Measurements from ENCODE around the gene CDK15.
A peak's percentile ranks its signal among the peaks of the same experiment; 100 is the strongest.

CDK15 gene

DNA sequence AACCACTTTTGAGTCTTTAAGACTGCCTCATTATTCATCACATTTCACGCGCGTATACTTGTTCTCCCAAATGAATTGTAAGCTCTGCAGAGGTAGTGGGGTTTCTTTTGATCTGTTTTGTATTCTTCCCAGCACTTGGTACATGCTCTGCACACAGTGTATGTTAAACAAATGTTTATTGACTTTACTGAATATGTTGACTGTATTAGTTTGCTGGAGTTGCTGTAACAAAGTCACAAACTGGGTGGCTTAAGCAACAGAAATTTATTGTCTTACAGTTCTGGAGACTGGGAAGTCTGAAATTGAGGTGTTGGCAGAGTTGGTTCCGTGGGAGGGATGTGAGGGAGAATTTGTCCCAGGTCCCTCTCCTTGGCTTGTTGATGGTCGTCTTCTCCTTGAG lies 65.1 kb downstream of the CDK15 start:
- no peak for DNase-seq (ENCODE audit: low read depth)

DNA sequence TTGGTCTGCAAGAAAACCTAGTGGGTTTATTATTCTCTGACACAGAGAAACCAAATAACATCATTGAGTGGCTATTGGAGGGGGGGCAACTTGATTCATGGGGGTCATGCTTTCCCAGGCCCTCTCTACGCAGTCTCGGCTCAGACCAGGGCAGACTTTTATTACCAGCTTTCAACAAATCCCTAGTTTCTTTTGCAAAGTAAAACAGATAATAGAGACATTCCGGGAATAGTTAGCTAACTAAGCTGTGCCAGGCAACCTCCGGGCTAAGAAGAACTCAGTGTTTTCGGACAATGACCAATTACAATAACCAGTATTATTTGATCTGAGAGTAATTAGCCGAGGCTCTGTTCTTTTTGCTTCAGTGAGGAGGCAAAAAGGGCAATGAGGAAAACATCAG lies 66.3 kb downstream of the CDK15 start:
- DNase-seq (ENCODE audit: low read depth): no peak

DNA sequence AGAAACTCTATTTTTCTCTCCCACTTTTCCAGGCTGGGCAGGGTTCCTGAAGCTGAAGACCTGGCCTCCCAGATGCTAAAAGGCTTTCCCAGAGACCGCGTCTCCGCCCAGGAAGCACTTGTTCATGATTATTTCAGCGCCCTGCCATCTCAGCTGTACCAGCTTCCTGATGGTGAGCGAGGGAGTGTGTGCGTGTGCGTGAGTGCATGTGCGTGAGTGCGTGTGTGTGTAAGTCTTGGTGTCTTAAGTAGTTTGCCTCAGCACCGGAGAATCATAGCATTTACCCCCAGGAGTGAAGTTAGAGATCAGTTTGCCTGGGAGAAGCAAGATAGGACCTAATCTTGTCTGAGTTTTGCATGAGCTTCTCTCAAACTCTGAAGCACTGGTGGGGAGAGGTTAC lies 73.7 kb downstream of the CDK15 start:
- no peak for DNase-seq (ENCODE audit: low read depth)

DNA sequence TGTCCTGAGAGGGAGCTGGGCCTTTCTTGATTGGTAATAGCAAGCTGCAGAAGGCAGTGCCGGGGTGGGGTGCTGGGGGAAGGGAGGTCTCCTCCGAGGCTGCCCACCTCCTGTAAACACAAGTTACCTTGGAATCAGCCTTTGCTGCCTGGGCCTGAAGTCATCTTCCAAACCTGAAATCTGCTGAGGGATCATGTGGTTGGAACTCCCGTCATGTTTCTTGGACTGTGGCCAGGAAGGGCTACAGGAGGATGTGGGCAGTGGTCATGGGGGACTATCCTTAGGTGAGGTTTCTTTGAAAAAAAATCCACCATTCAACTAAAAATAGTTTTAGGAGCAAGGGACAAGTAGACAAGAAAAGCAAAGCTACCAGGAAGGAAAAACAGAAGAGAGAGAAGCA lies 74.2 kb downstream of the CDK15 start:
- DNase-seq (ENCODE audit: low read depth): no peak

DNA sequence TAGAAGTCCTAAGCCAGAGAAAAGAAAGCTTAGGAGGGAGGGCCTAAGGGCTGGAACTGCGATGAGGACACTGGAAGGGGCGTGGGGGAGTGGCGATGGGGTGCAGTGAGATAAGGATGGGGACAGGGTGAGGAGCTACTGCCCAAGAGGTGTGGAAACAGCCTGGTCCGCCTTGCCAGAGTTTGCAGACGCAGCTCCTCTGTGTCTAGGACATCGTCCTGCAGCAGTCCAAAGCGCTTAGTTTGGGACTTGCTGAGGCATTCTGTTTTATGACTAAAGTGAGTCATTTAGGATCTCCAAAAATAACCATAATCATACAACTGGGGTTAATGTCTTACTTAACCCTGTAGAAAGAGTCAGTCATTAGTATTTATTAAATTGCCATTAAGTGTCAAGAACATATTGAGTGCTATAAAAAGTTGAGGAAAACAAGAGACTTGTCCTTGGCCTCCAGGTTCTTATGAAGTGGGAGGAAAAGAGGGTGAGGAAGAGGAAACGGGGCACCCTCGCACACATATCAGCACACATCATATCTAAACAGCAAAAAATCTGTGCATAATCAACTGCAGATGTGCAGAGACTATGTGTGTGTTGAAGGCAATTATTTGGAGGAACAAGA lies 74.8 kb downstream of the CDK15 start:
- no peak for DNase-seq (ENCODE audit: low read depth)

DNA sequence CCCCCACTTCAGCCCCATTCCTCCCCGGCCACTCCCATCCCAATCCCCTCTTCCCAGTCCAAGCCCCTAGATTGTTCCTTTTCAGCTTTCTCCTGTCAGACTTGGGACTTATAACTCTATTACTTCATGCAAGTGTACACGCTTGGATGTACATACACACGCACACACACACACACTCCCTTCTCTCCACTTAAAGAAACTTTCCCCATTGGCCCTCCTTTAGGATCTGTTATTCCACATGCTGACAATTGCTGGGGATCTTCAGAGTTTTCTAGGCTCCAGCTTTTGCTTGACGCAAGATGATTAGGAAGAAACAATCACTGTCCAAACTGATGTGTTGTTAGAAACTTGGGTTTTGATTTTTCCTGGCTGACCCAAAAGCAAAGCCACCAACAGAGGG lies 75.4 kb downstream of the CDK15 start:
- DNase-seq (ENCODE audit: low read depth): no peak

DNA sequence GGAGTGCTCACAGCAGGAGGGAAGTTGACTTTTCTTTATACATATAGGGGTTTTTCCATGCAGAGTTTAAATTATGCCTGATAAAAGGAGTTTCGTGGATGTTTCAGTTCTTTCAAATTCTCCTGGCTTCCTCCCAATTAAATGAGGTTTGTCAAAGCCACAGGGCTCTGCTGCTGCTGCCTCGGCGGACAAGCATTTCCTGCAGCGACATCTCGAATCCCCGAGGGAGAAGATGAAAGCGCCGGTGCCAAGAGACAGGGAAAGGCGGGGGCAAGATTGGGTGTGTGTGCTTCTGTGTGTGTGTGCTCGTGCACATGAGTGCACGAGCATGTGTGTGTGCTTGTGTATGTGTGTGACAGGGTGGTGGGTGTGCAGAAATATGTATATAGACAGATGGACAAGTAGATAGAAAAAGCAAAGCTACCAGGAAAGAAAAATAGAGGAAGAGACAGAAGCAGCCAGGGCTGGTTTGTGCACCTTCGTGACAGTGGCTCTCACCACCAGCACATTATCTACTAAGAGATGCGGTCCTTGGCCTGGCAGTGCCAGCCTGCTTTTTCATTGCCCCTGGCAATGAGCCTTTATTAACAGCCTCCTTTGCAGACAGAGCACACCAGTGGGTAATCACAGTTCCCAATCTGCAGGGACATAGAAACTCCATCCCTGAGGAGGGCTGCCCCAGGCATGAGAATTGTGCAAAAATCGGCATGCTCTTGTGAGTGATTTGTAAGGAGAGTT lies 76.2 kb downstream of the CDK15 start:
- DNase-seq (ENCODE audit: low read depth): no peak

DNA sequence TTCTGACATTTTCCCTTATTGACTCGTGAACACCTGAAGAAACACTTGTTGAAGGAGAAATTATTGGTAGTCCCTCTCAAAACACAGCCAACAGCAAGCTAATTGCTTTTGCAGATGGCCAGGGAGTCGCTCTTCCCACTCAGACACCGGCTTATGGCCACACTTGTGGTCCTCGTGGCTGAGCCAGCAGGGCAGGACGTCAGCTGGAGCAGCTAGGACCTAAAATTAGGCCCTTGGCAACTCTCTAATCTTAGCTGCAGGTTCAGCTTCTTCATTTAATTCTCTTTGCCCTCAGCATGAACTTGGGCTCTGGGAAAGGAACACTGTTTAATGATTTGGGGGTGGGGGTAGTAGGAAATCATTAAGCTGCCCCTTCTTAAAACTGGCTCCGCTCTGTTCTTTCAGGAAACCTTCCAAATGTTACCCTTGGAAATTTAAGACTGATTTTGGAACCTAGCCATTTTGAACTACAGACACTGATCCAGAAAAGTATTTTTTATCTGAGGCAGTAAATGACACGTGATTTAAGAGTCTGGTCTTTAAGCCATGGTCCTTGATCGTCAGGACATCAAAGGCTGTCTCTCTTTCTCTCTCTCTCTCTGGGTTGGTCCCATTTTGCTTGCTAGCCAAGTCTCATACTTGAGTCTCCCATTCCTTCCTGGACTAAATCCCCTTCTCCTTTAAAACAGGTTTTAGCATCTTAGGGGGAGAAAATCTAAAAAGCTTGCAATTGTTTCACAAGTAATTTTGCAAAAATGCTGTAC lies 77.5 kb downstream of the CDK15 start:
- DNase-seq (ENCODE audit: low read depth): no peak

DNA sequence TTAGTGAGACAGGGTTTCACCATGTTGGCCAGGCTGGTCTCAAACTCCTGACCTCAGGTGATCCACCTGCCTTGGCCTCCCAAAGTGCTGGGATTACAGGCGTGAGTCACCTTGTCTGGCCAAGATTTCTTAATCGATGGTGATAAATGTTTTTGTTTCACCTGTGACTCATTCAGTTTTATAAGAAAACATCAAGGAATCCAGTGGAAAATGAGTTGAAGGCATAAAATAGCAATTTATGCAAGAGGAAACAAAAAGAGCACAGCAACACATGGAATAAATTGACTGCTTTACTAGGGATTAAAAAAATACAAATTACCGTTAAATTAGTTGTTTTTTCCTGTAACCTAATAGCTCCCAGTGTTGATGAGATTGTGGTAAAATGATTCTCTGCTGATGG lies 80.2 kb downstream of the CDK15 start:
- no peak for DNase-seq (ENCODE audit: low read depth)

DNA sequence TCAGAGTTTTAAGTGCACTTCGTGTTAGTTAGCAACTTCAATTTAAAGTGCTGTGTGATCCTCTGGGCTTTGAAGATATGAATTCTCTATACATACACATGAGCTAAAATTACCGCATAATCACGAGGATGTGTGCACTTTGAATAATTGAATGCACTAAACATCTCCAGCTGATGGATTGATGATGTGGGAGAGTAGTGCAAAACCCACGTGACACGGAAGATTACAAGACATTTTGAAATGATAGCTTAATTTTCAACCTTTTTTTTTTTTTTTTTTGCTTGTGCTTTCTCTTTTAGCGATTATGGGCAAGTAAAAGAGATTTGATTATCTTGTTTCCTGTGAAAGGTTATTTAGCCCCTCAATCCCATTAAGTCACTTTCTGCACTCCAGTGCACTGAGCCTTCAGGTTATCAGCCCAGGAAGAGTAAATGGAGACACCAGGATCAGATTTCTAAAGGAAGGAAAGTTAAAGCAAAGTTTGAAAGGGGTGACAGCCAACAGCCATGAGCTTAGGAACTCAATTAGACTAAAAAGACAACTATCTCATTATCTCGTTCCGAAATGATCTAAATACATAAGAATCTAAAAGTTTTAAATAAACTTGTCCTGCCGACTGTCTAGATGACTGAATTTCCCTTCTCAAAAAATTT lies 81.6 kb downstream of the CDK15 start:
- DNase-seq (ENCODE audit: low read depth): no peak

DNA sequence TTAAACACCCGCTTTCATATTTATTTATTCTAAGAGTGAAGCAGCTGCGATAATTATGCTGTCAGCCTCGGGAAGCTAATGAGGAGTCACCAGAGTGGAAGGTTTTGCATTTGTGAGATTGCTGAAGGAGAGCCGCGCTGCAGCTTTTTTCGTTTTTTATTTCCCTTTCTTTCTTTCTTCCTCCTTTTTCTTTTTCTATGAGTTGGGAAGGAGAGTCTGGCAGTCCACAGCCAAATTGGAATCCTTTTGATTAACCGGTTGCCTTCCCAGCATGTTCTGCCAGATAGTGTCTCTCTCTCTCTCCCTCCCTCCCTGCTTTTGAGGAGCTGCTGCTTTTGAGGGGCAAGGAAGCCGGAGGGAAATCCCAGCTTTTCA lies 82.1 kb downstream of the CDK15 start:
- no peak for DNase-seq (ENCODE audit: low read depth)

DNA sequence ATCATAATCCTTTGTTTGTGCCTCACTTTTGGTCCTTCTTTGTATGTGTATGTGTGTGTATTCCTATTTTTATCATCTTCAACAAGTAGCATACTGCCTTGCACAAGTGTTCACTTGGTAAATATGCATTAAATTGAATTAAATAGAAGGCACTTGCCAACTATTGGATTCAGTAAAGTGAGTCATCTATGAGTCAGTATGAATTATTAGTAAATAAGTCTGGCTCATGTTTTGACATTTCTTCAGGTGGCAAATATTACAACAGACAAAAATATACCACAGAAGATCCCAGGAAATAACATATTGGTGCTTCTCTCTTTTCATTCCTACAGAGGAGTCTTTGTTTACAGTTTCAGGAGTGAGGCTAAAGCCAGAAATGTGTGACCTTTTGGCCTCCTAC lies 84.1 kb downstream of the CDK15 start:
- peak; percentile 14 for DNase-seq (ENCODE audit: low read depth)

DNA sequence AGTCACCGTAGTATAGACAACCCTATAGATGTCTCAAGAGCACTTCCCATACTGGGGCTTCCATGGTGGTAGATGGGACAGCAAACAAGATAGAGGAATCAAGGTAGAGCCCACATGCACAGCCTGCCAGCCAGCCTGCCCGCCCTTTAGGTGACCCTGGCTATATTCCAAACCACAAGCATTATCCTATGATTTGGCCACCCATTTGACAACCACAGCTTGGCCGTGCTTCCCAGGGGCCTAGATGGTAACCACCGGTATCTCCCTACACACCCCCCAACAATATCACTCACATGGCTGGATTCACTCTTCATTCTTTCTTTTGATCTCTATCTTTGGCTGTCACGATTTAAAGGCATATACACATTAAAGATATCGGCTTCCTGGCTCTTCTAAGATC lies 85.3 kb downstream of the CDK15 start:
- DNase-seq (ENCODE audit: low read depth): no peak

DNA sequence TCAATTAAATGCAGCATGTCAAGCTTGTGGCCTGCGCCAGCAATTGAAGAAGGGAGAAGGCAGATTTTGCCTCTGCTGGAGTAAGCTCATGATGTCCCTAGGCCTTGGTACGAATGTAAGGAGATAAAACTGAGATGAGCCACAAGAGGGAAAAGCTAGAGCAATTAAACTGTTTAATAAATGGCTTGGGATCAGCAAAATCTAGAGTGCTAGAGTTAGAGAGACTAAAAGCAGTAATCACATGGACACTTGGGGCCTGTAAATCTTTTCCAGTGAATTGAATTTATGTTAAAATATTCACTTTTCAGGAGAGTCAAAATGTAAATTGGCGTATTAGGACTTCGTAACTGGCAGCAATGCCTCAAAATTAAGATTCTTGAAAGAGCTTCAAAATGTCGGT lies 86.2 kb downstream of the CDK15 start:
- DNase-seq (ENCODE audit: low read depth): no peak

DNA sequence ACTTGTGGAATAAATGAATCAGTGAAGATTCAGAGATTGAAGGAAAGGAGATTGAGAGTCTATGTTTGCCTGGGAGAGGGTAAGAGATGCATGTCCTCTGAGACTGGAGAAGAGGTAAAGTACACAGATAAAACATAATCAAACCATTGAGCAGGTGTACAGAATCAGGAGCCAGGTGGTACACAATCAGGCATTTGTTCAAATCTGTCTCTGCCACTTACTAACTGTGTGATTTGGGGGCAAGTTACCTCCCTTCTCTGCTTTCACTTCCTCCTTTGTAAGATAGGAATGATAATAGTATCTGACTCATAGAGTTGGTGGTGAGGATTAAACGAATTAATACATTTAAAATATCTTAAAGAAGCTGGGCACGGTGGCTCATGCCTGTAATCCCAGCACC lies 94.0 kb downstream of the CDK15 start:
- no peak for DNase-seq (ENCODE audit: low read depth)

DNA sequence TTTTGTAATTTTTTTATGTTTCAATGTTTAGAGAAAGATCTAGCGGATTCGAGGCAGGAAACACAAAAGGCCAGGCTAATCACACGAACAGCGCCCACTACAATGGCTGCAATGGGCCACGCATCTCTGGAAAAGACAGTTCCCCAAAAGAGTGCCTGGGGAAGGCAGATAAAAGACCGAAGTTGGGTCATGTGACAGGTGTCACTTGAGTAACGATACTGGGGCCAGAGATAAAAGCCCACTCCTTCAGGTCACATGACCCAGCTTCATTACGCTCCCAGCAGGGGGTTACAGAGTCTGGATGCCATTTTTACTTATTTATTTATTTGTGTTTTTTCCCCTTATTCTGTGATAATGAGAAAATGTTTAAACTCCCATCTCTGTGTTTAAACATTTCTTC lies 95.4 kb downstream of the CDK15 start:
- no peak for DNase-seq (ENCODE audit: low read depth)

DNA sequence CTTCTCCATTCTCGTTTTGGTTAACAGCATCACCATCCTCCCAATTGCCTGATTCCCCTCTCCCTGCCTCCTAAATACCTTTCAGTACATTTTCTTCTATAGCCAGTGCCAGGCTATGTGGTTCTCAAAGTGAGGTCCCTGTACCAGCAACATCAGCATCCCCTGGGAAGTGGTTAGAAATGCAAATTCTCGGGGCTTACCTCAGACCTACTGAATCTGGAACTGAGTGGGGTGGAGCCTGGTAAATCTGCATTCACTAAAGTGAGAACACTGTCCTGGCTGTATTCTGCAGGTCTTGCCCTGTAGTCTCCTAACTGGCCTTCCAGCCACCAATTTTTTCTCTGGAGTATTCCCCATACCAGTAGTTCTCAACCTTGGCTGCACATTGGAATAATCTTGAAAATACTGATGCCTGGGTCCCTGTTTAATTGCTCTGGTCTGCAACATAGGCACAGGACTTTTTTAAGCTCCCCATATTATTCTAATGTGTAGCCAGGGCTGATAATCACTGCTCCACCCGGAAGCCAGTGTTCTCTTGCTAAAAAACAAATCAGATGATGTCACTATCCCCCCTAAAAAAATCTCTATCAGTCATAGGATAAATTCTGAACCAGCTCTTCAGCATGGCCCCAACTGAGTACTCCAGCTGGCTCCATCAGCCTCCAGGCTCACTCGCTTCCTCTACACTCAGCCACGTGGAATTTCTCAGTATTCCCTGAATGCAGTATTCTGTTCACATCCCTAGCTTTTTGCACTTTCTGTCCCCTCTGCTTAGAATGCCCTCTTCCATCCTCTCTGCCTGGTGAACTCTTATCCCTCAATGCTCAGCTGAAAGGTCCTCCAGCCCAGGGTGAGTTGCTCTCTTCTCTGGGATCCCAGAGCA lies 98.4 kb downstream of the CDK15 start:
- no peak for DNase-seq (ENCODE audit: low read depth)

DNA sequence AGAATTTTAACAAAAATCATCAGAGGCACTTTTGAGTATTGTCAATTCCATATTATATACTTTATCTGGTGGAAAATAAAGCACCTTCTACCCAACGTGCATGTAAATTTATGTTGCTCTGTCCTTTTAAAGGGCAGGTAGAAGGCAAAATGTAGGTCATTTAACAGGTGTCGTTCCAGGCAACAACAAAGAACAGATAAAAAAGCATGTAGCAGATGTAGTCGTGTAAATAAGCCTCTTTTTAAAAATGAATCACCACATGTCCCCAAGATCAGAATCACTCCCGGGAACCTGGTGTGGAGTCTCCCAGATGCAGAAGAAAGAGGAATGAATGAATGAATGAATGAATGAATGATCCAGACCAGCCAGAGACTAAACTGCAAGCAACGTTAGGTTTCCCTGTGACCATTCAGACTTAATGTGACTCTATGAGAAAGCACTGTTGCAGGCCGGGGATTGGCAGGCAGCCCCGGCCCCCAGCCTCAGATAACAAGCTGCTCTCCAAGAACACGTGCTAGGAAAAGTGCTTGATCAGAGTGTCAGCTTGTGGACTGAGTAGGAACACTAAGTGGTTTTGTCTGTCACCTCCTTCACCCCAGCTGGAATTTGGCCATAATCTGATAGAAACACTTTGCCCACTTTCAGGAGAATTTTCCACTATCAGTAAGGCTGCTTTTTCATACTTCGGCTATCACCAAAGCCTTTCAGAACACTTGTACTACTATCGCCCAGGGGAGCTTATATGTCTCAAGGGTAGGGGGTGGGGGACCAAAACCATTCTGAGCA lies 100.6 kb downstream of the CDK15 start:
- no peak for DNase-seq (ENCODE audit: low read depth)

DNA sequence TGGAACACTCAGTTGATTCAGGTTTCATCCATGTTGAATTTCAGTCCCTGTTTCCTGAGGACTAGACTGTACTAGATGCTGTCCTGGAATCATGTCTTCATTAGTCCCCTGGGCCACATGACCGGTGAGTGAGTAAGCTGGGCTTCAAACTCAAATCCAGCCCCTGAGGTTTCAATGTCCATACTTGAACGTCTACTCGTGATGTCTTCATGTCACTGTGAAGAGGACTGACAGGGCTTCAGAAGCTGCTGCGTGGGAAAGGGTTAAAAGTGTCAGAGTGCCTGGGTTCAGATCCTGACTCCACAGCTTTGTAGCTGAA lies 101.2 kb downstream of the CDK15 start:
- DNase-seq (ENCODE audit: low read depth): no peak

DNA sequence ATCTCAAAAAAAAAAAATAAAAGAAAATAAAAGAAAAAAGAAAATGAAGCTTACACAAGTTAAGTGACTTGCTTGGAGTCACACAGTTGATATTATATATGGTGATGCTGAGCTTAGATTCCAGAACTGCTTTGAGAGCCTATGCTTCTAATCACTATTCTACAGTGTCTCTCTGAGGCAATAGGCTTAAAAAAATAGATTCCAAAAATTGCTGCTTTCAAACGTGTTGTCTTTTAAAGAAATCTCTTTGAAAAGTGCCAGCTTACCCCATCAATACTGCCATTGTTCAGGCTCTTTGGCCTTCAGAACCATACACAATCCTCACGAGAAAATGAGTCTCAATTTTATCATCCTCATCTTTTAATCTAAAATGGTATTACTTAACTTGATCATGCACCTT lies 102.6 kb downstream of the CDK15 start:
- no peak for DNase-seq (ENCODE audit: low read depth)

DNA sequence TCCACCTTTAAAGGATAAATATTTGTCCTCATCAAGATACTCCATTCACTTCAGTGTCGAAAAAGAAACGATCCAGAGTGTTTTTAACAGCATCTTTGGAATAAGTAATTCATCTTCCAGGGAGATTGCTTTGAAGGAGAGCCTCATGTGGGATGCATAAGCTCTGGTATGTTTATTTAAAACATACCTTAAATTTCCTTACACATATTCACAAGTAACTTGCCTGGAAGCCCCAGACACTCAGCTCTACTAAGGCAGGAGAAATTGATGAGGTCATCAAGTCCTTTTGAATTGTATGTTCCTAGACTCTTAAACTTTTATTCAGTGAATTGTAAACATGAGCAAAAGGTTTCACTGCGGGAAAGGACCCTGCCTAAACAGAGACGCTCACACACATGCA lies 103.0 kb downstream of the CDK15 start:
- peak; percentile 44 for DNase-seq (ENCODE audit: low read depth)
